ENCODE results near the gene GHITM. TPM values are rescaled to one million over a fixed set of nuclear protein-coding genes. Genes with fewer than 3 reads are reported as not detected.

GHITM gene
- total RNA-seq, 2 donors from 2014 or later, result 284 to 404 TPM

- Histone ChIP-seq H3K36me3 (peaks cover 20% of the 10 kb centered on the region), H3K4me1 (no peaks in the 10 kb centered on the region), H3K4me3 (no peak overlapping the region), H3K27ac (no peak overlapping the region), H3K9ac (ENCODE audit: low read depth in 2 of 2, low read length in 2 of 2) (no peak overlapping the region), H3K27me3 (no peaks in the 10 kb centered on the region), H3K9me3 (no peaks in the 10 kb centered on the region)
- TF ChIP-seq CTCF (IDR thresholded peaks at IDR 0.05), result no peak
- intact Hi-C loops (cut with DNase I), result no loop called here
- no peak for DNase-seq
These were observed 16.2 kb downstream of the GHITM start for GRCh38 chr10:84155521-84155920.

- Histone ChIP-seq H3K4me3 (no peak overlapping the region), H3K4me1 (no peaks in the 10 kb centered on the region), H3K27me3 (no peaks in the 10 kb centered on the region), H3K27ac (no peak overlapping the region), H3K36me3 (peaks cover 15% of the 10 kb centered on the region), H3K9ac (ENCODE audit: low read depth in 2 of 2, low read length in 2 of 2) (no peak overlapping the region), H3K9me3 (no peaks in the 10 kb centered on the region)
- no peak for TF ChIP-seq CTCF (IDR thresholded peaks at IDR 0.05)
- no peak for DNase-seq
- intact Hi-C loops (cut with DNase I), result no loop called here
These were observed 16.7 kb downstream of the GHITM start for GRCh38 chr10:84156009-84156408.

- H3K4me3 ChIP-seq, result no peak overlapping the region
These were observed 17.5 kb downstream of the GHITM start for GRCh38 chr10:84156768-84157167.

GRCh38 chr10:84158061-84158460 is 18.8 kb downstream of the GHITM start:
- no peak for DNase-seq
- Histone ChIP-seq H3K36me3 (peaks cover 2% of the 10 kb centered on the region), H3K27ac (no peak overlapping the region), H3K9me3 (no peaks in the 10 kb centered on the region), H3K4me1 (no peaks in the 10 kb centered on the region), H3K27me3 (no peaks in the 10 kb centered on the region), H3K4me3 (no peak overlapping the region), H3K9ac (ENCODE audit: low read depth in 2 of 2, low read length in 2 of 2) (no peak overlapping the region)
- no peak for TF ChIP-seq CTCF (IDR thresholded peaks at IDR 0.05)
- intact Hi-C loops (cut with DNase I), result no loop called here

More at GRCh38 chr10:84156768-84157167, 17.5 kb downstream of the GHITM start:
- DNase-seq, result no peak
- Histone ChIP-seq H3K27ac (no peak overlapping the region), H3K36me3 (peaks cover 14% of the 10 kb centered on the region), H3K27me3 (no peaks in the 10 kb centered on the region), H3K4me1 (no peaks in the 10 kb centered on the region), H3K9ac (ENCODE audit: low read depth in 2 of 2, low read length in 2 of 2) (no peak overlapping the region), H3K9me3 (no peaks in the 10 kb centered on the region)
- no peak for TF ChIP-seq CTCF (IDR thresholded peaks at IDR 0.05)
- intact Hi-C loops (cut with DNase I), result no loop called here

GRCh38 chr10:84158550-84158949 is 19.2 kb downstream of the GHITM start:
- no peaks in the 10 kb centered on the region for H3K27me3 ChIP-seq
- no peak for DNase-seq
- peak overlapping the region in 1 of 2 donors; percentile 3 for H3K9ac ChIP-seq (ENCODE audit: low read depth in 2 of 2, low read length in 2 of 2)
- no peaks in the 10 kb centered on the region for H3K36me3 ChIP-seq
- H3K4me3 ChIP-seq, result no peak overlapping the region
- H3K4me1 ChIP-seq, result no peaks in the 10 kb centered on the region
- TF ChIP-seq CTCF (IDR thresholded peaks at IDR 0.05), result no peak
- peak overlapping the region; percentile 1 for H3K27ac ChIP-seq
- no peaks in the 10 kb centered on the region for H3K9me3 ChIP-seq
- intact Hi-C loops (cut with DNase I), result no loop called here

Data from colonic mucosa (tissue), 4 donors.